ENCODE measurements around the gene SLC39A10.

SLC39A10 gene

DNA sequence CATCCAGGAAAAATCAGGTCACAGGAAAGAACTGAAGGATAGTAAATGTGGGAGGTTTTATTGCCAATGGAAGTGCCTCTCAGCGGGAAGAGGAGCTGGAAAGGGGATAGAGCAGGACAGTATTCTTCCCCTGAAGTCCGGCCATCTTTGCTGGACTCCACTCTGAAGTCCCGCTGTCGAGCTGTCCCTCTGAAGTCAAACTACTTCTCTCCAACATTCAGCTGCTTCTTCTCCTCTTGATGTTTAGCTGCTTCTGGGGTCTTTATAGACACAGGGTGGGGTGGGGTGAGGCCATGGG is 23.5 kb upstream of the SLC39A10 start:
- POLR2A ChIA-PET = no interaction called here
- H3K4me3 ChIP-seq (ENCODE audit: low read depth, low read length) = no peak overlapping the region
- DNase-seq (ENCODE audit: low read depth, low spot score) = no peak
- TF ChIP-seq, protein P1, sequence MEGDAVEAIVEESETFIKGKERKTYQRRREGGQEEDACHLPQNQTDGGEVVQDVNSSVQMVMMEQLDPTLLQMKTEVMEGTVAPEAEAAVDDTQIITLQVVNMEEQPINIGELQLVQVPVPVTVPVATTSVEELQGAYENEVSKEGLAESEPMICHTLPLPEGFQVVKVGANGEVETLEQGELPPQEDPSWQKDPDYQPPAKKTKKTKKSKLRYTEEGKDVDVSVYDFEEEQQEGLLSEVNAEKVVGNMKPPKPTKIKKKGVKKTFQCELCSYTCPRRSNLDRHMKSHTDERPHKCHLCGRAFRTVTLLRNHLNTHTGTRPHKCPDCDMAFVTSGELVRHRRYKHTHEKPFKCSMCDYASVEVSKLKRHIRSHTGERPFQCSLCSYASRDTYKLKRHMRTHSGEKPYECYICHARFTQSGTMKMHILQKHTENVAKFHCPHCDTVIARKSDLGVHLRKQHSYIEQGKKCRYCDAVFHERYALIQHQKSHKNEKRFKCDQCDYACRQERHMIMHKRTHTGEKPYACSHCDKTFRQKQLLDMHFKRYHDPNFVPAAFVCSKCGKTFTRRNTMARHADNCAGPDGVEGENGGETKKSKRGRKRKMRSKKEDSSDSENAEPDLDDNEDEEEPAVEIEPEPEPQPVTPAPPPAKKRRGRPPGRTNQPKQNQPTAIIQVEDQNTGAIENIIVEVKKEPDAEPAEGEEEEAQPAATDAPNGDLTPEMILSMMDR (IDR thresholded peaks at IDR 0.05; ENCODE audit: insufficient read depth, low read length, missing control alignments) = no peak
- CTCF ChIA-PET = interaction anchor here (1.1 to 1.2 kb wide), 3 partner anchors 9 to 26 kb away, joined by 3 to 4 read pairs (median 3); no protein-coding TSS in a partner anchor

GRCh38 chr2:195633974-195634373 is 23.1 kb upstream of the SLC39A10 start:
- no peak overlapping the region for H3K4me3 ChIP-seq (ENCODE audit: low read depth, low read length)
- DNase-seq (ENCODE audit: low read depth, low spot score) = no peak
- TF ChIP-seq, protein P1 (IDR thresholded peaks at IDR 0.05; ENCODE audit: insufficient read depth, low read length, missing control alignments) = no peak
- POLR2A ChIA-PET = no interaction called here
- CTCF ChIA-PET = interaction anchor here (1.1 to 1.2 kb wide), 2 partner anchors 8 to 13 kb away, joined by 3 read pairs; no protein-coding TSS in a partner anchor

DNA sequence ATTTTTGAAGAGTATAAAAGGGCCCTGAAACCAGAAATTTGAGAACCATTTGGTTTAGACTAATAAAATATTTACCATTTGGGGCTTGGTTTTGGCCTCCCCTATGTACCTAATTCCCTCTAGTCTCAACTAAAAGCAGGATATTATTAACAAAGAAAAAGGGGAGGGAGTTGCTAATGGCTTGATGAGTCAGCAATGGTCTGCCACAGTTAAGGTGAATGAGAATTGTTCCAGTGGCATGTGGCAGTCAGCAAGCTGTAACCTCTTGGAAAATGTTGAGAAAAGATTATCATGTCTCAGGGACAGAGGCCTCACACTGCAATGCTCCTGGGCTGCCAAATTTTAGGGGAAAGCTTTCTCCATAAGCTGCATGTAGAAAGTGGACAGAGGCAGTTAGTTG is 20.1 kb upstream of the SLC39A10 start:
- ChIA-PET POLR2A (interaction anchor here (0.6 kb wide), 1 partner anchor 20 kb away, joined by 3 read pairs; the partner anchor contains the start of gene SLC39A10), CTCF (no interaction called here)
- no peak for DNase-seq (ENCODE audit: low read depth, low spot score)
- TF ChIP-seq, protein P1 (IDR thresholded peaks at IDR 0.05; ENCODE audit: insufficient read depth, low read length, missing control alignments) = no peak
- no peak overlapping the region for H3K4me3 ChIP-seq (ENCODE audit: low read depth, low read length)

DNA sequence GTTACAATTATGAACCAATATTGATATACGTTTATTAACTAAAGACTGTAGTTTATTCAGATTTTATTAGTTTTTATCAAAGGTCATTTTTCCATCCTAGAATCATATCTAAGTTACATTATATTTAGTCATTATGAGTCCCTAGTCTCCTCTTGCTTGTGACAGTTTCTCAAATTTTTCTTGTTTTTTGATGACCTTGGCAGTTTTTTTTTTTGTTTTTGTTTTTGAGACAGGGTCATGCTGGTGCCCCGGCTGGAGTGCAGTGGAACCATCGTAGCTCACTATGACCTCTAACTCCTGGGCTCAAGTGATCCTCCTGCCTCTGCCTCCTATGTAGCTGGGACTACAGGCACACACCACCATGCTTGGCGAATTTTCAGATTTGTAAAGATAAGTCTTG is 18.3 kb upstream of the SLC39A10 start:
- DNase-seq (ENCODE audit: low read depth, low spot score) = no peak
- CTCF ChIA-PET = no interaction called here
- TF ChIP-seq, protein P1 (IDR thresholded peaks at IDR 0.05; ENCODE audit: insufficient read depth, low read length, missing control alignments) = no peak

GRCh38 chr2:195639238-195639858 is 17.7 kb upstream of the SLC39A10 start:
- TF ChIP-seq, protein P1 (IDR thresholded peaks at IDR 0.05; ENCODE audit: insufficient read depth, low read length, missing control alignments) = no peak
- ChIA-PET CTCF (interaction anchor here (0.9 kb wide), 1 partner anchor 21 kb away, joined by 3 read pairs; no protein-coding TSS in a partner anchor), POLR2A (no interaction called here)
- H3K4me3 ChIP-seq (ENCODE audit: low read depth, low read length) = no peak overlapping the region
- no peak for DNase-seq (ENCODE audit: low read depth, low spot score)

More for the DNA sequence above, 18.3 kb upstream of the SLC39A10 start:
- no peak overlapping the region for H3K4me3 ChIP-seq (ENCODE audit: low read depth, low read length)
- POLR2A ChIA-PET = interaction anchor here (1.1 kb wide), 1 partner anchor 18 kb away, joined by 4 read pairs; the partner anchor contains the start of gene SLC39A10

DNA sequence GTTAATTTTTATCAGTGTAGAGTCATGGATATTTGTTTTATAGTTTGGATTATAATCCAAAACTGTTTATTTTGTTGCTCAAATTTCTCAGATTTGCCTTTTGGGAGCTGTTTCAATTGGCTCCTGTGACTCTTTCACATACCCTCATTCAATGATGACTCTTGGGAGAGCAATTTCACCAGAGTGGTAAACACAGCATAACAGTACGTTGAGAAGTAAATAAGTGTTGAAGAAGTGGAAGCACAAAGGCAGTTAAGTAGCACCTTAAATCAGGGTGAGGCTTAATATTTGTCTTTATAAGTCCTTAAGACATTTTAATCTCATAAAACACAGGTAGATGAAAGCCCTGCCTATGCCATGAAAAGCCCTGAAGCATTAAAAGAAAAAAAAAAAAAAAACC is 17.1 kb upstream of the SLC39A10 start:
- H3K4me3 ChIP-seq (ENCODE audit: low read depth, low read length) = no peak overlapping the region
- TF ChIP-seq, protein P1 (IDR thresholded peaks at IDR 0.05; ENCODE audit: insufficient read depth, low read length, missing control alignments) = no peak
- no peak for DNase-seq (ENCODE audit: low read depth, low spot score)
- ChIA-PET CTCF (interaction anchor here (0.9 kb wide), 1 partner anchor 20 kb away, joined by 3 read pairs; no protein-coding TSS in a partner anchor), POLR2A (no interaction called here)
